LNCaP clone FGC (cell line): ENCODE measurements around the gene PACRG.

Source experiments
- DNase-seq: peaks from one replicate; pipeline ENCODE4 v3.0.0-alpha.2; 2011; ENCODE audit warnings: low read depth
- H3K4me3 ChIP-seq: 2 replicates; pipeline ENCODE4 v1.5.1; 2011; ENCODE audit warnings: mild to moderate bottlenecking, low read depth, low read length, control low read depth
- CTCF ChIP-seq: IDR thresholded peaks from 2 replicates; pipeline ENCODE4 v1.5.1; 2012; ENCODE audit warnings: mild to moderate bottlenecking; ENCODE audit not compliant: control insufficient read depth, insufficient read depth; ENCODE audit errors: extremely low read depth

PACRG gene

GRCh38 chr6:163232015-163232523, 504.3 kb downstream of the PACRG start:
- no peak for TF ChIP-seq CTCF
- no peak for DNase-seq
- no peak overlapping the region for H3K4me3 ChIP-seq

- no peak for DNase-seq
- no peak overlapping the region for H3K4me3 ChIP-seq
- TF ChIP-seq CTCF, result no peak
These were observed 504.9 kb downstream of the PACRG start for GRCh38 chr6:163232649-163233048.

- DNase-seq, result no peak
- no peak overlapping the region for H3K4me3 ChIP-seq
- no peak for TF ChIP-seq CTCF
These were observed 509.3 kb downstream of the PACRG start for GRCh38 chr6:163237110-163237509.

- H3K4me3 ChIP-seq, result no peak overlapping the region
- no peak for DNase-seq
- TF ChIP-seq CTCF, result no peak
These were observed 512.0 kb downstream of the PACRG start for GRCh38 chr6:163239572-163240340.

GRCh38 chr6:163240556-163240955, 512.8 kb downstream of the PACRG start:
- H3K4me3 ChIP-seq, result no peak overlapping the region
- TF ChIP-seq CTCF, result no peak
- no peak for DNase-seq

- DNase-seq, result no peak
- no peak for TF ChIP-seq CTCF
- no peak overlapping the region for H3K4me3 ChIP-seq
These were observed 513.9 kb downstream of the PACRG start for GRCh38 chr6:163241683-163242082.

GRCh38 chr6:163243083-163243482, 515.3 kb downstream of the PACRG start:
- no peak for DNase-seq
- no peak for TF ChIP-seq CTCF
- H3K4me3 ChIP-seq, result no peak overlapping the region
